Measurements from ENCODE around the gene FLT3.

DNA sequence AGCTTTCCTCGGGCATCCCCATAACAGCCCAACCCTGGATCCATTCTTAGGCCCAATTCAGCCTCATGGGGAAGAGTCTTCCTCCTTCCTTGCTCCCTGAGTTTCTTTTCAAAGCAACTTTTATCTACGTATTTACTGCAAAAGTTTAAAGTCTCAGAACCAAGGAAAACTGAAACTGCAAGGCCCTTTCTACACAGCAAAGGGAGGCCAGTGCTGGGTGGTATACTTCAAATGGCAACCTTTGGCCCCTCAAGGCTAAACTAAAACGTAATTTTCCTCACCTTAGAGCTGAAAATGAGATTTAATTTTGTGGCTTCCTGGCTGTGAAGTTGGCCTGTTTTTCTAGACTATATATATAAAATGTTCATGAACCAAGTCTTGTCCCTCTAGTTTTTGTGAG is 136.9 kb downstream of the FLT3 start:
- TF ChIP-seq, protein P1, sequence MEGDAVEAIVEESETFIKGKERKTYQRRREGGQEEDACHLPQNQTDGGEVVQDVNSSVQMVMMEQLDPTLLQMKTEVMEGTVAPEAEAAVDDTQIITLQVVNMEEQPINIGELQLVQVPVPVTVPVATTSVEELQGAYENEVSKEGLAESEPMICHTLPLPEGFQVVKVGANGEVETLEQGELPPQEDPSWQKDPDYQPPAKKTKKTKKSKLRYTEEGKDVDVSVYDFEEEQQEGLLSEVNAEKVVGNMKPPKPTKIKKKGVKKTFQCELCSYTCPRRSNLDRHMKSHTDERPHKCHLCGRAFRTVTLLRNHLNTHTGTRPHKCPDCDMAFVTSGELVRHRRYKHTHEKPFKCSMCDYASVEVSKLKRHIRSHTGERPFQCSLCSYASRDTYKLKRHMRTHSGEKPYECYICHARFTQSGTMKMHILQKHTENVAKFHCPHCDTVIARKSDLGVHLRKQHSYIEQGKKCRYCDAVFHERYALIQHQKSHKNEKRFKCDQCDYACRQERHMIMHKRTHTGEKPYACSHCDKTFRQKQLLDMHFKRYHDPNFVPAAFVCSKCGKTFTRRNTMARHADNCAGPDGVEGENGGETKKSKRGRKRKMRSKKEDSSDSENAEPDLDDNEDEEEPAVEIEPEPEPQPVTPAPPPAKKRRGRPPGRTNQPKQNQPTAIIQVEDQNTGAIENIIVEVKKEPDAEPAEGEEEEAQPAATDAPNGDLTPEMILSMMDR (IDR thresholded peaks at IDR 0.05; ENCODE audit: low read depth, low read length), result no peak
- no peak for TF ChIP-seq POLR2A (IDR thresholded peaks at IDR 0.05; ENCODE audit: extremely low read depth, insufficient read length)
